B cell (primary cell): ENCODE data around the gene MYL4. TPM values are rescaled to one million over a fixed set of nuclear protein-coding genes. Genes with fewer than 3 reads are reported as not detected.
"Not testable (repeated sequence)": the region's sequence is repeated elsewhere in the genome, so short reads cannot be mapped to it uniquely, and the experiment has no call there.

ENCODE experiments used
- ATAC-seq: fragments of 200-7000 bp; cut with Tn5 transposase; one replicate; pipeline ENCODE4 v1.10.0; 2021; ENCODE audit warnings: low read depth, mild to moderate bottlenecking, moderate number of reproducible peaks, moderate library complexity
- CTCF ChIA-PET: fragments of 350-600 bp; sonication (Branson Sonifier 250); formaldehyde crosslinking; loops from one replicate; lab custom pipeline; 2021; ENCODE audit warnings: antibody characterized with exemption, inconsistent platforms; lab: Charles Lee
- POLR2A ChIA-PET: fragments of 350-600 bp; sonication (Branson Sonifier 250); formaldehyde crosslinking; loops from one replicate; lab custom pipeline; 2021; ENCODE audit warnings: antibody characterized with exemption; lab: Charles Lee
- DNase-seq: peaks from one replicate; pipeline ENCODE4 v3.0.0; 2013
- H2AFZ ChIP-seq: 2 replicates; pipeline ENCODE4 v1.6.1; 2012; ENCODE audit warnings: mild to moderate bottlenecking, low read depth, low read length; ENCODE audit not compliant: insufficient read depth, poor library complexity, severe bottlenecking
- H3K27ac ChIP-seq, 2 donors: 1 replicate in 1 of 2; 2 replicates in 1 of 2; pipeline ENCODE4 v1.5.1; 2012 to 2013; ENCODE audit warnings: low read length in 2 of 2, mild to moderate bottlenecking in 2 of 2, moderate library complexity in 1 of 2
- H3K27me3 ChIP-seq, 4 experiments: fragments of 200-600 bp in 1 of 4; sonication (generic) in 1 of 4; replicated peaks in 1 of 4; 1 replicate in 2 of 4; 2 replicates in 2 of 4; pipeline versions ENCODE4 v1.6.1 to v1.7.0; 2013 to 2016; ENCODE audit warnings: low read length in 3 of 4, mild to moderate bottlenecking in 2 of 4, mixed read lengths in 1 of 4, moderate library complexity in 1 of 4; ENCODE audit not compliant: insufficient read depth in 4 of 4, control insufficient read depth in 3 of 4; ENCODE audit errors: control extremely low read depth in 1 of 4
- H3K36me3 ChIP-seq, 2 experiments: replicated peaks in 1 of 2; 1 replicate in 1 of 2; 2 replicates in 1 of 2; pipeline versions ENCODE4 v1.6.1 to v1.7.1; 2013; ENCODE audit warnings: low read length in 1 of 2; ENCODE audit not compliant: insufficient read depth in 2 of 2, control insufficient read depth in 1 of 2; ENCODE audit errors: control extremely low read depth in 1 of 2, extremely low read depth in 1 of 2
- H3K4me1 ChIP-seq, 2 donors: fragments of 200-600 bp in 1 of 2; sonication (generic) in 1 of 2; 1 replicate in 1 of 2; 2 replicates in 1 of 2; pipeline versions ENCODE4 v1.5.1 to v1.6.1; 2013 to 2017; ENCODE audit warnings: low read length in 2 of 2; ENCODE audit not compliant: control insufficient read depth in 2 of 2, insufficient read depth in 2 of 2
- H3K4me2 ChIP-seq: replicated peaks from 2 replicates; pipeline ENCODE3; 2012; ENCODE audit warnings: mild to moderate bottlenecking, low read depth, low read length; ENCODE audit not compliant: poor library complexity, severe bottlenecking
- H3K4me3 ChIP-seq, 5 experiments: fragments of 200-600 bp in 1 of 5; sonication (generic) in 1 of 5; 1 replicate in 3 of 5; 2 replicates in 2 of 5; pipeline versions ENCODE4 v1.5.1 to v1.7.0; 2011 to 2016; ENCODE audit warnings: low read length in 4 of 5, mild to moderate bottlenecking in 4 of 5, low read depth in 2 of 5, control low read depth in 1 of 5, moderate library complexity in 1 of 5; ENCODE audit not compliant: insufficient read depth in 1 of 5; ENCODE audit errors: control extremely low read depth in 1 of 5, extremely low read depth in 1 of 5
- H3K79me2 ChIP-seq: fragments of 200-600 bp; sonication (generic); one replicate; pipeline ENCODE4 v1.6.0; 2016; ENCODE audit warnings: low read length; ENCODE audit not compliant: control insufficient read depth, insufficient read depth
- H3K9ac ChIP-seq: fragments of 200-600 bp; sonication (generic); 2 replicates; pipeline ENCODE4 v1.6.1; 2017; ENCODE audit warnings: mild to moderate bottlenecking, low read length, moderate library complexity
- H3K9me3 ChIP-seq, 3 donors: one replicate each; pipeline versions ENCODE4 v1.6.1 to v1.7.1; 2013; ENCODE audit warnings: low read length in 2 of 3; ENCODE audit not compliant: control insufficient read depth in 2 of 3, insufficient read depth in 1 of 3; ENCODE audit errors: control extremely low read depth in 1 of 3
- H4K20me1 ChIP-seq: 2 replicates; pipeline ENCODE4 v1.6.0; 2012; ENCODE audit warnings: mild to moderate bottlenecking, low read length; ENCODE audit not compliant: insufficient read depth, control insufficient read depth, poor library complexity, severe bottlenecking
- H3K27ac Mint-ChIP-seq: one replicate; pipeline ENCODE4 v1.8.0; 2021; ENCODE audit warnings: mixed read lengths
- H3K27me3 Mint-ChIP-seq: one replicate; pipeline ENCODE4 v1.8.0; 2021; ENCODE audit warnings: mixed read lengths
- H3K4me1 Mint-ChIP-seq: one replicate; pipeline ENCODE4 v1.8.0; 2021; ENCODE audit warnings: mixed read lengths
- H3K4me3 Mint-ChIP-seq: one replicate; pipeline ENCODE4 v1.8.0; 2021; ENCODE audit warnings: mixed read lengths
- H3K9me3 Mint-ChIP-seq: one replicate; pipeline ENCODE4 v1.8.0; 2022; ENCODE audit warnings: mixed read lengths; ENCODE audit not compliant: insufficient read depth
- EZH2 ChIP-seq: IDR thresholded peaks from 2 replicates; pipeline ENCODE4 v1.6.1; 2012; ENCODE audit warnings: borderline replicate concordance, low read depth, mild to moderate bottlenecking, moderate library complexity, low read length; ENCODE audit not compliant: insufficient read depth, poor library complexity, severe bottlenecking
- WGBS: methylation state at CpG from one replicate; pipeline ENCODE4 v1.1.5; 2013; ENCODE audit warnings: missing lambda C conversion rate; ENCODE audit not compliant: insufficient coverage; 5-methylcytosine and 5-hydroxymethylcytosine counted together
- intact Hi-C: fragments of 100-400 bp; cut with micrococcal nuclease; formaldehyde crosslinking; loops from one replicate; pipeline ENCODE4 v1.10.0; 2022
- polyA plus RNA-seq: library from polyadenylated mRNA; depleted of rRNA; stranded (reverse); fragments of >200 nt; gene quantifications from 2 replicates; pipeline ENCODE4 v1.2.3, GENCODE V29; 2012
- total RNA-seq, 2 donors: library from RNA; stranded (reverse); fragments of 120-200 nt in 1 of 2; gene quantifications; 1 replicate in 1 of 2; 2 replicates in 1 of 2; pipeline versions ENCODE4 v1.2.3 to v1.2.4, GENCODE V29; 2013 to 2022
- TF ChIP-seq, protein P1 (sequence below): fragments of 200-600 bp; IDR thresholded peaks from one replicate; pipeline ENCODE4 v1.8.0; 2022; ENCODE audit warnings: antibody characterized with exemption, mild to moderate bottlenecking

Gene MYL4
- total and polyA plus RNA-seq, 2 donors (not counting 1 experiment from before 2014, with no cell fraction given), result 0.16 to 0.42 TPM

DNA sequence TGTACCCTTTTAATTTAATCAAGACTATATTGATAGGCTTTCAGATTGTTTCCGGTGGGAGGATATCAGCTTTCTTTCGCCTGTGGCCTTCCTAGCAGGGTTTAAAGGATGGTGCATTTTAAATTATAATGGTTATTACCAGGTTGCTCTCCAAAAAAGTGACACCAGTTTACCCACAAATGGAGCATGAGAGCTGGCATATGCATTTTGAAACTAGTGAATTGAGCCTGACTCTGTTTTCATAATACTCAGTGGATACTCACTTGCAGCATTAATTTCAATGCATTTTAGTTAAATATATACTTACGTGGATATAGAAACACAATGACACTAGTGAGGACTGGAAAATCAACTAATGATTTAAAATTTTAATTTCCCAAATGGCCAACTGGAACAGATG, 5.8 kb downstream of the MYL4 start:
- no peak overlapping the region for H3K27ac Mint-ChIP-seq
- no peaks in the 10 kb centered on the region for H3K27me3 ChIP-seq
- no peaks in the 10 kb centered on the region for H3K36me3 ChIP-seq
- peaks cover 17 to 29% of the 10 kb centered on the region in 2 donors for H3K4me1 ChIP-seq
- intact Hi-C loops, result no loop called here
- ChIA-PET CTCF (no interaction called here), POLR2A (no interaction called here)
- no peaks in the 10 kb centered on the region for H3K27me3 Mint-ChIP-seq
- no peak for TF ChIP-seq EZH2
- TF ChIP-seq, protein P1, sequence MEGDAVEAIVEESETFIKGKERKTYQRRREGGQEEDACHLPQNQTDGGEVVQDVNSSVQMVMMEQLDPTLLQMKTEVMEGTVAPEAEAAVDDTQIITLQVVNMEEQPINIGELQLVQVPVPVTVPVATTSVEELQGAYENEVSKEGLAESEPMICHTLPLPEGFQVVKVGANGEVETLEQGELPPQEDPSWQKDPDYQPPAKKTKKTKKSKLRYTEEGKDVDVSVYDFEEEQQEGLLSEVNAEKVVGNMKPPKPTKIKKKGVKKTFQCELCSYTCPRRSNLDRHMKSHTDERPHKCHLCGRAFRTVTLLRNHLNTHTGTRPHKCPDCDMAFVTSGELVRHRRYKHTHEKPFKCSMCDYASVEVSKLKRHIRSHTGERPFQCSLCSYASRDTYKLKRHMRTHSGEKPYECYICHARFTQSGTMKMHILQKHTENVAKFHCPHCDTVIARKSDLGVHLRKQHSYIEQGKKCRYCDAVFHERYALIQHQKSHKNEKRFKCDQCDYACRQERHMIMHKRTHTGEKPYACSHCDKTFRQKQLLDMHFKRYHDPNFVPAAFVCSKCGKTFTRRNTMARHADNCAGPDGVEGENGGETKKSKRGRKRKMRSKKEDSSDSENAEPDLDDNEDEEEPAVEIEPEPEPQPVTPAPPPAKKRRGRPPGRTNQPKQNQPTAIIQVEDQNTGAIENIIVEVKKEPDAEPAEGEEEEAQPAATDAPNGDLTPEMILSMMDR, result no peak
- no peaks in the 10 kb centered on the region for H3K9me3 ChIP-seq
- H3K79me2 ChIP-seq, result no peaks in the 10 kb centered on the region
- H3K27ac ChIP-seq, result no peak overlapping the region
- 100% methylated on average over 1 of the region's 3 CpGs for WGBS
- no peaks in the 10 kb centered on the region for H4K20me1 ChIP-seq
- H3K9ac ChIP-seq, result no peak overlapping the region
- H2AFZ ChIP-seq, result no peak overlapping the region
- no peak overlapping the region for H3K4me3 Mint-ChIP-seq
- H3K9me3 Mint-ChIP-seq, result no peaks in the 10 kb centered on the region
- H3K4me1 Mint-ChIP-seq, result peaks cover 29% of the 10 kb centered on the region
- DNase-seq, result no peak
- H3K4me2 ChIP-seq, result no peak overlapping the region
- ATAC-seq, result no peak
- no peak overlapping the region for H3K4me3 ChIP-seq

DNA sequence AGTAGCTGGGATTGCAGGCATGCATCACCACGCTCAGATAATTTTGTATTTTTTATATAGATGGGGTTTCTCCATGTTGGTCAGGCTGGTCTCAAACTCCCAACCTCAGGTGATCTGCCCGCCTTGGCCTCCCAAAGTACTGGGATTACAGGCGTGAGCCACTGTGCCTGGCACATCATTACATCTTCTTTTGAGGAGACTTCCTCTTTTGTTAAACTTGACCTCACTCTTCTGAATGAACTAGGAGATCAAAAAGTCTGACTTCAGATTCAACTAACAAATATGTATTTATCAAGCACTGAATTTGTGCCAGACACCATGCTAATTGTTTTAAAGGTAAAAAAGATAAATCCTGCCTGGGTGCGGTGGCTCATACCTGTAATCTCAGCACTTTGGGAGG, 7.7 kb downstream of the MYL4 start:
- ATAC-seq, H3K79me2 ChIP-seq, H3K9me3 ChIP-seq, H3K9ac ChIP-seq, DNase-seq, H3K27me3 ChIP-seq, H3K27ac ChIP-seq, H3K9me3 Mint-ChIP-seq, H3K4me3 ChIP-seq, H2AFZ ChIP-seq, H3K27me3 Mint-ChIP-seq, H3K36me3 ChIP-seq, H4K20me1 ChIP-seq, H3K4me2 ChIP-seq, H3K4me3 Mint-ChIP-seq, H3K27ac Mint-ChIP-seq, intact Hi-C loops: not testable (repeated sequence)
- ChIA-PET CTCF (interaction anchor here (0.6 kb wide), 1 partner anchor 17 kb away, joined by 3 read pairs; no protein-coding TSS in a partner anchor), POLR2A (interaction anchor here (0.6 to 0.9 kb wide), 2 partner anchors 12 to 617 kb away, joined by 5 to 8 read pairs; no protein-coding TSS in a partner anchor)
- no CpG with 5 or more reads among the region's 4 CpGs for WGBS
- H3K4me1 Mint-ChIP-seq, result peaks cover 43% of the 10 kb centered on the region
- H3K4me1 ChIP-seq, result peaks cover 36 to 47% of the 10 kb centered on the region in 2 donors

DNA sequence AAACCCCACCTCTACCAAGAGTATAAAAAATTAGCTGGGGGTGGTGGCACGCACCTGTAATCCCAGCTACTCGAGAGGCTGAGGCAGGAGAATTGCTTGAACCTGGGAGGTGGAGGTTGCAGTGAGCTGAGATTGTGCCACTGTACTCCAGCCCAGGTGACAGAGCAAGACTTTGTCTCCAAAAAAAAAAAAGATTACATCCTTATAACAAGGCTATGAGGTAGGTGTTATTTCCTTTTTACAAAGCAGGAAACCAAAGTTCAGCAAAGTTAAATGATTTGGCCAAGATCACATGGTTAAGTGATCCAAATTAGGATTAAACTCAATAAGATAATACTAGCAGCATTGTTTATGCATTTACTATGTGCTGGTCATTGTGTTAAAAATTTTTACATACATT, 8.1 kb downstream of the MYL4 start:
- H3K4me2 ChIP-seq, H4K20me1 ChIP-seq, ATAC-seq, H3K79me2 ChIP-seq, H3K27me3 Mint-ChIP-seq, H3K4me3 ChIP-seq, H2AFZ ChIP-seq, H3K27ac Mint-ChIP-seq, H3K9ac ChIP-seq, H3K9me3 ChIP-seq, H3K9me3 Mint-ChIP-seq, H3K36me3 ChIP-seq, H3K27me3 ChIP-seq, H3K27ac ChIP-seq, intact Hi-C loops, DNase-seq, H3K4me3 Mint-ChIP-seq: not testable (repeated sequence)
- peaks cover 37 to 49% of the 10 kb centered on the region in 2 donors for H3K4me1 ChIP-seq
- no CpG with 5 or more reads among the region's 2 CpGs for WGBS
- POLR2A ChIA-PET, result interaction anchor here (0.6 to 0.9 kb wide), 4 partner anchors 8 to 616 kb away, joined by 3 to 8 read pairs (median 4); partner anchors contain the start of gene MYL4
- peaks cover 43% of the 10 kb centered on the region for H3K4me1 Mint-ChIP-seq
- CTCF ChIA-PET, result interaction anchor here (0.6 kb wide), 1 partner anchor 17 kb away, joined by 3 read pairs; no protein-coding TSS in a partner anchor
